ENCODE measurements around the gene PROX1.

- no peak for TF ChIP-seq POLR2A (IDR thresholded peaks at IDR 0.05)
- TF ChIP-seq, protein P1, sequence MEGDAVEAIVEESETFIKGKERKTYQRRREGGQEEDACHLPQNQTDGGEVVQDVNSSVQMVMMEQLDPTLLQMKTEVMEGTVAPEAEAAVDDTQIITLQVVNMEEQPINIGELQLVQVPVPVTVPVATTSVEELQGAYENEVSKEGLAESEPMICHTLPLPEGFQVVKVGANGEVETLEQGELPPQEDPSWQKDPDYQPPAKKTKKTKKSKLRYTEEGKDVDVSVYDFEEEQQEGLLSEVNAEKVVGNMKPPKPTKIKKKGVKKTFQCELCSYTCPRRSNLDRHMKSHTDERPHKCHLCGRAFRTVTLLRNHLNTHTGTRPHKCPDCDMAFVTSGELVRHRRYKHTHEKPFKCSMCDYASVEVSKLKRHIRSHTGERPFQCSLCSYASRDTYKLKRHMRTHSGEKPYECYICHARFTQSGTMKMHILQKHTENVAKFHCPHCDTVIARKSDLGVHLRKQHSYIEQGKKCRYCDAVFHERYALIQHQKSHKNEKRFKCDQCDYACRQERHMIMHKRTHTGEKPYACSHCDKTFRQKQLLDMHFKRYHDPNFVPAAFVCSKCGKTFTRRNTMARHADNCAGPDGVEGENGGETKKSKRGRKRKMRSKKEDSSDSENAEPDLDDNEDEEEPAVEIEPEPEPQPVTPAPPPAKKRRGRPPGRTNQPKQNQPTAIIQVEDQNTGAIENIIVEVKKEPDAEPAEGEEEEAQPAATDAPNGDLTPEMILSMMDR (IDR thresholded peaks at IDR 0.05), result no peak
- no peak for TF ChIP-seq POLR2AphosphoS5 (IDR thresholded peaks at IDR 0.05)
Measured at GRCh38 chr1:214004795-214005194, 17.0 kb downstream of the PROX1 start.
